HepG2 (cell line): ENCODE results near the gene RAN. TPM values are rescaled to one million over a fixed set of nuclear protein-coding genes. Genes with fewer than 3 reads are reported as not detected.

Experiments
- AKAP8 ChIP-seq: sonication (generic); formaldehyde crosslinking; IDR thresholded peaks from 2 replicates; pipeline ENCODE4 v1.5.1; 2020; ENCODE audit warnings: mild to moderate bottlenecking, missing genetic modification reagents
- FOXM1 ChIP-seq: sonication (generic); formaldehyde crosslinking; IDR thresholded peaks from 2 replicates; pipeline ENCODE4 v1.5.0; 2020; ENCODE audit warnings: missing genetic modification reagents
- KDM5A ChIP-seq: fragments of 200-600 bp; sonication (generic); IDR thresholded peaks from 2 replicates; pipeline ENCODE4 v1.7.0; 2018; ENCODE audit warnings: antibody characterized with exemption, mild to moderate bottlenecking, low read length, borderline replicate concordance
- MAFK ChIP-seq, 2 experiments: IDR thresholded peaks in 1 of 2; conservative IDR thresholded peaks in 1 of 2; 2 replicates each; pipeline ENCODE4 v1.6.1; 2011; ENCODE audit warnings: improper control_type of control experiment in 2 of 2, low read length in 2 of 2
- MEIS2 ChIP-seq: sonication (generic); formaldehyde crosslinking; IDR thresholded peaks from 2 replicates; pipeline ENCODE4 v1.9.0; 2021; ENCODE audit warnings: mild to moderate bottlenecking, missing genetic modification reagents
- NFE2L1 ChIP-seq: sonication (generic); formaldehyde crosslinking; IDR thresholded peaks from 2 replicates; pipeline ENCODE4 v1.4.0; 2020; ENCODE audit warnings: missing genetic modification reagents, mild to moderate bottlenecking, borderline replicate concordance
- STAG1 ChIP-seq: sonication (generic); formaldehyde crosslinking; IDR thresholded peaks from 2 replicates; pipeline ENCODE4 v1.4.0; 2020; ENCODE audit warnings: missing genetic modification reagents
- U2AF1 ChIP-seq: fragments of 200-400 bp; formaldehyde crosslinking; optimal IDR thresholded peaks from 2 replicates; pipeline ENCODE3; 2017; ENCODE audit warnings: mild to moderate bottlenecking, low read depth, low read length
- ZBTB38 ChIP-seq: sonication (generic); formaldehyde crosslinking; IDR thresholded peaks from 2 replicates; pipeline ENCODE4 v1.5.1; 2020; ENCODE audit warnings: mild to moderate bottlenecking, missing genetic modification reagents
- ZNF12 ChIP-seq: sonication (generic); formaldehyde crosslinking; IDR thresholded peaks from 2 replicates; pipeline ENCODE4 v1.5.0; 2020; ENCODE audit warnings: missing genetic modification reagents
- polyA plus RNA-seq, 8 experiments: library from polyadenylated mRNA; depleted of rRNA in 3 of 8; stranded (reverse) in 7 of 8; unstranded in 1 of 8; fragments of >200 nt; fragmentation: Illumina TruSeq in 4 of 8; extraction: Trizol in 4 of 8; gene quantifications; 2 replicates each; pipeline versions ENCODE4 v1.2.1 to v1.2.3, GENCODE V29; 2011 to 2016; ENCODE audit warnings: low read depth in 4 of 8, missing spikeins in 1 of 8, mixed read lengths in 1 of 8; ENCODE audit not compliant: insufficient read depth in 1 of 8
- total RNA-seq, 5 experiments: library from RNA; depleted of rRNA; stranded (reverse); fragments of >200 nt; fragmentation: Illumina TruSeq; extraction: Trizol; gene quantifications; 2 replicates each; pipeline ENCODE4 v1.2.3, GENCODE V29; 2016; ENCODE audit warnings: low read depth in 1 of 5
- TF ChIP-seq, protein P1 (sequence below): IDR thresholded peaks from 2 replicates; pipeline ENCODE4 v1.6.1; 2016; ENCODE audit warnings: missing compliant biosample characterization, missing genetic modification reagents, borderline replicate concordance
- TF ChIP-seq, protein P2 (sequence below): sonication (generic); formaldehyde crosslinking; IDR thresholded peaks from 2 replicates; pipeline ENCODE4 v1.4.0; 2020; ENCODE audit warnings: mild to moderate bottlenecking, missing genetic modification reagents, borderline replicate concordance
- TF ChIP-seq, protein P3 (sequence below): sonication (generic); formaldehyde crosslinking; IDR thresholded peaks from 2 replicates; pipeline ENCODE4 v1.5.0; 2020; ENCODE audit warnings: mild to moderate bottlenecking, missing genetic modification reagents, borderline replicate concordance
- TF ChIP-seq, protein P4 (sequence below): sonication (generic); formaldehyde crosslinking; conservative IDR thresholded peaks from 2 replicates; pipeline ENCODE4 v1.5.0; 2020; ENCODE audit warnings: missing genetic modification reagents
- TF ChIP-seq, protein P5 (sequence below): sonication (generic); formaldehyde crosslinking; conservative IDR thresholded peaks from 2 replicates; pipeline ENCODE4 v1.4.0; 2020; ENCODE audit warnings: missing genetic modification reagents

The RAN gene
- total and polyA plus RNA-seq, 2 of the 13 experiments (the other 11 are each of a cell fraction or from before 2014, with no cell fraction given): 1,335 to 1,630 TPM

DNA sequence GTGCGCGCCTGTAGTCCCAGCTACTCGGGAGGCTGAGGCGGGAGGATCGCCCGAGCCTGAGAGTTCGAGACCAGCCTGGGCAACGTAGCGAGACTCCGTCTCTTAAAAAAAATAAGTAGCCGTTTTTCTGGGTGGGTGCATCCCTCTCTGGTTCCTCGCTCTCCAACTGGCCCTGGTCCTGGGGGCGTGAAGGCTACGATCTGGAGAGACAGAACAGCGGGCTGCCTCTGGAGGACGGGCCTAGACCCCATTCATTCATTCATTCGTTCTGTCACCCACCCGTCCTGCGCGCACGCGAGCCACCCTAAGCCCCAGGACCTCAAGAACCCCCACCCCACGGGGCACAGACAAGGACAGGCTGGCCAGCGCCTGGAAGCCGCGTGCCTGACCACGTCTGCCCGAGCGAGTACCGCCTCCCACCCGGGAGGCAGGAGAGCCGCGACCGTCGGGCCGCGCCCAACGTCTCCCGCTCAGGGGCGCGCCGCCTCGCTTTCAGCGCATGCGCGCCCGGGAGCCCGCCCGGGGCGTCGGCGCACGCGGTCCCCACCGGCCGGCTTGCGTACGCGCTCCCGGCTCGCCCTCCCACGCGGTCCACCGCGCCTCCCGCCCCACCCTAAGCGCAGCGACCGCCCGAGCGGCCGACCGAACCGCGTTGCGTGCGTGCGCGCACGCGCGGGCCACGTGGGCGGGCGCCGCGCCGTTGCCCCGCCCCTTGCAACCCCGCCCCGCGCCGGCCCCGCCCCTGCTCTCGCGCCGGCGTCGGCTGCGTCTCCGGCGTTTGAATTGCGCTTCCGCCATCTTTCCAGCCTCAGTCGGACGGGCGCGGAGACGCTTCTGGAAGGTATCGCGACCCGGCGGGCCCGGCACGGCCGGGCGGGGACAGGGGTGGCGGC lies at the start of gene RAN (continued):
- TF ChIP-seq MAFK (conservative IDR thresholded peaks at IDR 0.05 in 1 of 2, IDR thresholded peaks at IDR 0.05 in 1 of 2; ENCODE audit: low read length in 2 of 2): no peak
- TF ChIP-seq AKAP8 (CRISPR knock-in tag): 0 out of 2 replicates have a peak, but pooled peaks have one; percentile 46
- no peak for TF ChIP-seq NFE2L1 (CRISPR knock-in tag)
- TF ChIP-seq ZNF12 (CRISPR knock-in tag): no peak
- TF ChIP-seq, protein P1, sequence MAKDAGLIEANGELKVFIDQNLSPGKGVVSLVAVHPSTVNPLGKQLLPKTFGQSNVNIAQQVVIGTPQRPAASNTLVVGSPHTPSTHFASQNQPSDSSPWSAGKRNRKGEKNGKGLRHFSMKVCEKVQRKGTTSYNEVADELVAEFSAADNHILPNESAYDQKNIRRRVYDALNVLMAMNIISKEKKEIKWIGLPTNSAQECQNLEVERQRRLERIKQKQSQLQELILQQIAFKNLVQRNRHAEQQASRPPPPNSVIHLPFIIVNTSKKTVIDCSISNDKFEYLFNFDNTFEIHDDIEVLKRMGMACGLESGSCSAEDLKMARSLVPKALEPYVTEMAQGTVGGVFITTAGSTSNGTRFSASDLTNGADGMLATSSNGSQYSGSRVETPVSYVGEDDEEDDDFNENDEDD (CRISPR knock-in tag): peak; percentile 96
- TF ChIP-seq, protein P2, sequence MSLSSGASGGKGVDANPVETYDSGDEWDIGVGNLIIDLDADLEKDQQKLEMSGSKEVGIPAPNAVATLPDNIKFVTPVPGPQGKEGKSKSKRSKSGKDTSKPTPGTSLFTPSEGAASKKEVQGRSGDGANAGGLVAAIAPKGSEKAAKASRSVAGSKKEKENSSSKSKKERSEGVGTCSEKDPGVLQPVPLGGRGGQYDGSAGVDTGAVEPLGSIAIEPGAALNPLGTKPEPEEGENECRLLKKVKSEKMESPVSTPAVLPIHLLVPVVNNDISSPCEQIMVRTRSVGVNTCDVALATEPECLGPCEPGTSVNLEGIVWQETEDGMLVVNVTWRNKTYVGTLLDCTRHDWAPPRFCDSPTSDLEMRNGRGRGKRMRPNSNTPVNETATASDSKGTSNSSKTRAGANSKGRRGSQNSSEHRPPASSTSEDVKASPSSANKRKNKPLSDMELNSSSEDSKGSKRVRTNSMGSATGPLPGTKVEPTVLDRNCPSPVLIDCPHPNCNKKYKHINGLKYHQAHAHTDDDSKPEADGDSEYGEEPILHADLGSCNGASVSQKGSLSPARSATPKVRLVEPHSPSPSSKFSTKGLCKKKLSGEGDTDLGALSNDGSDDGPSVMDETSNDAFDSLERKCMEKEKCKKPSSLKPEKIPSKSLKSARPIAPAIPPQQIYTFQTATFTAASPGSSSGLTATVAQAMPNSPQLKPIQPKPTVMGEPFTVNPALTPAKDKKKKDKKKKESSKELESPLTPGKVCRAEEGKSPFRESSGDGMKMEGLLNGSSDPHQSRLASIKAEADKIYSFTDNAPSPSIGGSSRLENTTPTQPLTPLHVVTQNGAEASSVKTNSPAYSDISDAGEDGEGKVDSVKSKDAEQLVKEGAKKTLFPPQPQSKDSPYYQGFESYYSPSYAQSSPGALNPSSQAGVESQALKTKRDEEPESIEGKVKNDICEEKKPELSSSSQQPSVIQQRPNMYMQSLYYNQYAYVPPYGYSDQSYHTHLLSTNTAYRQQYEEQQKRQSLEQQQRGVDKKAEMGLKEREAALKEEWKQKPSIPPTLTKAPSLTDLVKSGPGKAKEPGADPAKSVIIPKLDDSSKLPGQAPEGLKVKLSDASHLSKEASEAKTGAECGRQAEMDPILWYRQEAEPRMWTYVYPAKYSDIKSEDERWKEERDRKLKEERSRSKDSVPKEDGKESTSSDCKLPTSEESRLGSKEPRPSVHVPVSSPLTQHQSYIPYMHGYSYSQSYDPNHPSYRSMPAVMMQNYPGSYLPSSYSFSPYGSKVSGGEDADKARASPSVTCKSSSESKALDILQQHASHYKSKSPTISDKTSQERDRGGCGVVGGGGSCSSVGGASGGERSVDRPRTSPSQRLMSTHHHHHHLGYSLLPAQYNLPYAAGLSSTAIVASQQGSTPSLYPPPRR (CRISPR knock-in tag): peak; percentile 28; the same call in 1 of the 2 replicates
- no peak for TF ChIP-seq KDM5A
- 0 out of 2 replicates have a peak, but pooled peaks have one; percentile 30 for TF ChIP-seq ZBTB38
- TF ChIP-seq MEIS2: no peak; the same call in 1 of the 2 replicates
- TF ChIP-seq FOXM1 (CRISPR knock-in tag): peak; percentile 68; the same call in 1 of the 2 replicates
- TF ChIP-seq, protein P3, sequence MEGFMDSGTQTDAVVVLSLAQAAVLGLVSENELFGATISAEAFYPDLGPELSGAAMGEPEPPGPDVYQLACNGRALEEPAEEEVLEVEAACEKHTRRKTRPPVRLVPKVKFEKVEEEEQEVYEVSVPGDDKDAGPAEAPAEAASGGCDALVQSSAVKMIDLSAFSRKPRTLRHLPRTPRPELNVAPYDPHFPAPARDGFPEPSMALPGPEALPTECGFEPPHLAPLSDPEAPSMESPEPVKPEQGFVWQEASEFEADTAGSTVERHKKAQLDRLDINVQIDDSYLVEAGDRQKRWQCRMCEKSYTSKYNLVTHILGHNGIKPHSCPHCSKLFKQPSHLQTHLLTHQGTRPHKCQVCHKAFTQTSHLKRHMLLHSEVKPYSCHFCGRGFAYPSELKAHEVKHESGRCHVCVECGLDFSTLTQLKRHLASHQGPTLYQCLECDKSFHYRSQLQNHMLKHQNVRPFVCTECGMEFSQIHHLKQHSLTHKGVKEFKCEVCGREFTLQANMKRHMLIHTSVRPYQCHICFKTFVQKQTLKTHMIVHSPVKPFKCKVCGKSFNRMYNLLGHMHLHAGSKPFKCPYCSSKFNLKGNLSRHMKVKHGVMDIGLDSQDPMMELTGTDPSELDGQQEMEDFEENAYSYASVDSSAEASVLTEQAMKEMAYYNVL: 0 out of 2 replicates have a peak, but pooled peaks have one; percentile 25
- no peak for TF ChIP-seq U2AF1
- TF ChIP-seq, protein P4, sequence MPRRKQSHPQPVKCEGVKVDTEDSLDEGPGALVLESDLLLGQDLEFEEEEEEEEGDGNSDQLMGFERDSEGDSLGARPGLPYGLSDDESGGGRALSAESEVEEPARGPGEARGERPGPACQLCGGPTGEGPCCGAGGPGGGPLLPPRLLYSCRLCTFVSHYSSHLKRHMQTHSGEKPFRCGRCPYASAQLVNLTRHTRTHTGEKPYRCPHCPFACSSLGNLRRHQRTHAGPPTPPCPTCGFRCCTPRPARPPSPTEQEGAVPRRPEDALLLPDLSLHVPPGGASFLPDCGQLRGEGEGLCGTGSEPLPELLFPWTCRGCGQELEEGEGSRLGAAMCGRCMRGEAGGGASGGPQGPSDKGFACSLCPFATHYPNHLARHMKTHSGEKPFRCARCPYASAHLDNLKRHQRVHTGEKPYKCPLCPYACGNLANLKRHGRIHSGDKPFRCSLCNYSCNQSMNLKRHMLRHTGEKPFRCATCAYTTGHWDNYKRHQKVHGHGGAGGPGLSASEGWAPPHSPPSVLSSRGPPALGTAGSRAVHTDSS (CRISPR knock-in tag): no peak
- no peak for TF ChIP-seq STAG1
- TF ChIP-seq, protein P5, sequence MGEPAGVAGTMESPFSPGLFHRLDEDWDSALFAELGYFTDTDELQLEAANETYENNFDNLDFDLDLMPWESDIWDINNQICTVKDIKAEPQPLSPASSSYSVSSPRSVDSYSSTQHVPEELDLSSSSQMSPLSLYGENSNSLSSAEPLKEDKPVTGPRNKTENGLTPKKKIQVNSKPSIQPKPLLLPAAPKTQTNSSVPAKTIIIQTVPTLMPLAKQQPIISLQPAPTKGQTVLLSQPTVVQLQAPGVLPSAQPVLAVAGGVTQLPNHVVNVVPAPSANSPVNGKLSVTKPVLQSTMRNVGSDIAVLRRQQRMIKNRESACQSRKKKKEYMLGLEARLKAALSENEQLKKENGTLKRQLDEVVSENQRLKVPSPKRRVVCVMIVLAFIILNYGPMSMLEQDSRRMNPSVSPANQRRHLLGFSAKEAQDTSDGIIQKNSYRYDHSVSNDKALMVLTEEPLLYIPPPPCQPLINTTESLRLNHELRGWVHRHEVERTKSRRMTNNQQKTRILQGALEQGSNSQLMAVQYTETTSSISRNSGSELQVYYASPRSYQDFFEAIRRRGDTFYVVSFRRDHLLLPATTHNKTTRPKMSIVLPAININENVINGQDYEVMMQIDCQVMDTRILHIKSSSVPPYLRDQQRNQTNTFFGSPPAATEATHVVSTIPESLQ (CRISPR knock-in tag): no peak
